ENCODE measurements around the gene ARHGEF16.

DNA sequence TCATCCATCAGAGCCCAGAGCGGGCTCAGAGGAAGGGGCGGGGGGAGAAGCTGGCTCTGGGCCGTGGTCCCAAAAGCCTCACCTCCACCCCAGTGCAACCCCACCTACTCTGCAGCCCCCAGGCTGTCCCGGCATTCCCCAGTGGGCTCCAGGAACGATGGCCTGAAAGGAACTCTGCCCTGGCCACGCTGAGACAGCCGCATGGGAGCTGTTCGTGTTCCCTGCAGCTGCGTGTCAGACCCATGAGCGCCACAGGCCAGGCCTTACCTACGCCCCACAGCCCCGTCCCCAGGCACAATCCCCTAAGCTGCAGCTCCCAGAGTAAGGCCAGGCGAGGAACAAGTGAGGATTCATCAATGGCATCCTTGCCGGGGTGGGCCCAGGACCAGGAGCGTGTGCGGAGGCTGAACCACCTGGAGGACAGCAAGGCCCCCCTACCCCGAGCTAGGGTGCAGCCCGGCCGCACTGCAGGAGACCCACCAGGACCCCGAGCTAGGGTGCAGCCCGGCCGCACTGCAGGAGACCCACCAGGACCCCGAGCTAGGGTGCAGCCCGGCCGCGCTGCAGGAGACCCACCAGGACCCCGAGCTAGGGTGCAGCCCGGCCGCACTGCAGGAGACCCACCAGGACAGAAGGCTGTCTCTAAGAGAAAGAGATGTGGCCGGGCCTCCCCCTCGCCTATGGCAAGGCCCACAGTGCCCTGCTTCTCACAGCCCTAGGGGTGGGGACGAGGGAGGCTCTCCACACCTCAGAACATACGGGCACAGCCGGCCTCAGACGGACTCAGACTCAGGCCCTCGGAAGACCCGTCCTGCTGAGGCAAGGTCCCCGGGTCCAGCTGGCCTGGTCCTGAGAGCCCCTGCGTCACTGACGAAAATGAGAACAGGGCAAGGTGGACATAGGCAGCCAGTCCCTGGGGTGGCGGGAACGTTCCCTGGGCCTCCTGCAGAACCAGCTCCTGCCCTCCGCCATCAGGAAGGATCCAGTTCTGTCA lies 26.5 kb upstream of the ARHGEF16 start:
- TF ChIP-seq CTCF (conservative IDR thresholded peaks at IDR 0.05; ENCODE audit: low read depth, low read length) (no peak), EZH2 (IDR thresholded peaks at IDR 0.05; ENCODE audit: borderline replicate concordance, low read depth, low read length, poor library complexity, severe bottlenecking) (no peak)
